HCT116 (cell line): Measurements from ENCODE around the gene E2F6. TPM values are rescaled to one million over a fixed set of nuclear protein-coding genes. Genes with fewer than 3 reads are reported as not detected.

Experiments
- ATAC-seq: fragments of 200-7000 bp; cut with Tn5 transposase; 2 replicates; pipeline ENCODE4 v1.9.1; 2020; ENCODE audit warnings: mild to moderate bottlenecking, moderate library complexity
- BruUV-seq: library from RNA; stranded (reverse); fragments of 400-500 nt; replicated peaks from 2 replicates; lab custom pipeline; 2021; lab: Mats Ljungman, UMichigan
- CTCF ChIA-PET: fragments of 300-600 bp; sonication (Branson Sonifier 250); formaldehyde crosslinking; loops from one replicate; lab custom pipeline; 2021; ENCODE audit warnings: antibody characterized with exemption; lab: Charles Lee
- POLR2A ChIA-PET: fragments of 300-600, 350-600 bp; sonication (Branson Sonifier 250); formaldehyde crosslinking; loops from one replicate; lab custom pipeline; 2021; ENCODE audit warnings: antibody characterized with exemption; lab: Charles Lee
- RAD21 ChIA-PET, 2 experiments: fragments of 300-600 bp; sonication (Branson Sonifier 250); formaldehyde crosslinking; loops; one replicate each; lab custom pipeline; 2023; ENCODE audit warnings: low total read pairs in 2 of 2; ENCODE audit not compliant: uncharacterized antibody in 2 of 2, unreplicated experiment in 2 of 2, low non-redundant PET in 1 of 2; lab: Charles Lee
- DNase-seq: peaks from one replicate; pipeline ENCODE4 v3.0.0-alpha.2; 2010; ENCODE audit warnings: low read depth, low spot score
- H2AFZ ChIP-seq: fragments of 200-600 bp; shearing (Covaris generic), sonication (generic); 2 replicates; pipeline ENCODE4 v1.6.1; 2017; ENCODE audit warnings: low read depth, mixed run types, mixed read lengths, antibody characterized with exemption, low read length; ENCODE audit not compliant: poor library complexity, severe bottlenecking
- H3K27ac ChIP-seq: 2 replicates; pipeline ENCODE4 v1.5.1; 2012; ENCODE audit warnings: low read depth, low read length
- H3K27me3 ChIP-seq: fragments of 200-600 bp; sonication (generic); 2 replicates; pipeline ENCODE4 v1.6.1; 2016; ENCODE audit warnings: mixed run types, low read length, mixed read lengths; ENCODE audit not compliant: insufficient read depth
- H3K36me3 ChIP-seq, 2 experiments: fragments of 200-500 bp in 1 of 2; fragments of 200-600 bp in 1 of 2; sonication (Bioruptor generic) in 1 of 2; sonication (generic) in 1 of 2; 2 replicates each; pipeline versions ENCODE4 v1.5.1 to v1.6.1; 2014 to 2016; ENCODE audit warnings: low read length in 2 of 2, inconsistent platforms in 1 of 2, mixed read lengths in 1 of 2, mixed run types in 1 of 2; ENCODE audit not compliant: insufficient read depth in 2 of 2, control insufficient read depth in 1 of 2
- H3K4me1 ChIP-seq, 2 experiments: fragments of 200-600 bp in 1 of 2; sonication (generic) in 1 of 2; 2 replicates each; pipeline versions ENCODE4 v1.5.1 to v1.6.1; 2012 to 2017; ENCODE audit warnings: low read length in 2 of 2, inconsistent platforms in 1 of 2, mild to moderate bottlenecking in 1 of 2, mixed read lengths in 1 of 2, mixed run types in 1 of 2, moderate library complexity in 1 of 2; ENCODE audit not compliant: insufficient read depth in 2 of 2, control insufficient read depth in 1 of 2
- H3K4me2 ChIP-seq: fragments of 200-600 bp; sonication (generic); 2 replicates; pipeline ENCODE4 v1.6.1; 2017; ENCODE audit warnings: mixed run types, low read length, mixed read lengths
- H3K4me3 ChIP-seq, 2 experiments: fragments of 200-600 bp in 1 of 2; sonication (generic) in 1 of 2; replicated peaks in 1 of 2; 2 replicates each; pipeline ENCODE4 v1.5.1; 2011 to 2016; ENCODE audit warnings: low read length in 2 of 2, control low read depth in 1 of 2, low read depth in 1 of 2, mild to moderate bottlenecking in 1 of 2, mixed read lengths in 1 of 2, mixed run types in 1 of 2
- H3K79me2 ChIP-seq: fragments of 200-600 bp; sonication (generic); 2 replicates; pipeline ENCODE4 v1.6.1; 2017; ENCODE audit warnings: mild to moderate bottlenecking, mixed run types, low read length, moderate library complexity, mixed read lengths; ENCODE audit not compliant: insufficient read depth
- H3K9ac ChIP-seq: fragments of 200-600 bp; sonication (generic); 2 replicates; pipeline ENCODE4 v1.6.1; 2016; ENCODE audit warnings: low read length, mixed read lengths
- H3K9me2 ChIP-seq: fragments of 200-600 bp; sonication (generic), shearing (Covaris generic); 2 replicates; pipeline ENCODE4 v1.6.1; 2017; ENCODE audit warnings: mixed run types, mild to moderate bottlenecking, moderate library complexity; ENCODE audit not compliant: insufficient read depth
- H3K9me3 ChIP-seq, 2 experiments: fragments of 200-500 bp in 1 of 2; fragments of 200-600 bp in 1 of 2; sonication (Bioruptor generic) in 1 of 2; sonication (generic) in 1 of 2; 2 replicates each; pipeline ENCODE4 v1.6.1; 2014 to 2017; ENCODE audit warnings: low read length in 2 of 2, mixed read lengths in 2 of 2, inconsistent platforms in 1 of 2, low read depth in 1 of 2, mild to moderate bottlenecking in 1 of 2, mixed run types in 1 of 2, moderate library complexity in 1 of 2; ENCODE audit not compliant: control insufficient read depth in 1 of 2, insufficient read depth in 1 of 2
- H4K20me1 ChIP-seq: fragments of 200-600 bp; sonication (generic), shearing (Covaris generic); 2 replicates; pipeline ENCODE4 v1.6.1; 2017; ENCODE audit warnings: mixed run types, mild to moderate bottlenecking, moderate library complexity; ENCODE audit not compliant: insufficient read depth
- CEBPB ChIP-seq: IDR thresholded peaks from 2 replicates; pipeline ENCODE4 v1.6.1; 2012; ENCODE audit warnings: low read depth
- ELF1 ChIP-seq: IDR thresholded peaks from 2 replicates; pipeline ENCODE4 v1.6.1; 2012; ENCODE audit warnings: low read depth, borderline replicate concordance
- FOSL1 ChIP-seq: IDR thresholded peaks from 2 replicates; pipeline ENCODE4 v1.6.1; 2012; ENCODE audit warnings: low read depth
- JUND ChIP-seq: IDR thresholded peaks from 2 replicates; pipeline ENCODE4 v1.6.1; 2012
- RAD21 ChIP-seq: IDR thresholded peaks from 2 replicates; pipeline ENCODE4 v1.6.1; 2012; ENCODE audit warnings: low read depth, mild to moderate bottlenecking
- SP1 ChIP-seq: IDR thresholded peaks from 2 replicates; pipeline ENCODE4 v1.6.1; 2012; ENCODE audit warnings: low read depth
- ZBTB33 ChIP-seq: IDR thresholded peaks from 2 replicates; pipeline ENCODE4 v1.6.1; 2011; ENCODE audit warnings: mild to moderate bottlenecking, low read length, moderate library complexity; ENCODE audit not compliant: insufficient replicate concordance; ENCODE audit errors: extremely low read depth
- ZNF274 ChIP-seq: fragments of 200-500 bp; sonication (Bioruptor generic); IDR thresholded peaks from 2 replicates; pipeline ENCODE4 v1.6.1; 2014; ENCODE audit warnings: mild to moderate bottlenecking, low read depth, low read length, inconsistent platforms
- intact Hi-C: fragments of 100-400 bp; cut with micrococcal nuclease; formaldehyde crosslinking; loops from 2 replicates; pipeline ENCODE4 v1.10.0; 2022
- total RNA-seq: library from RNA; stranded (reverse); gene quantifications from one replicate; pipeline ENCODE4 v1.2.1, GENCODE V29; 2021; ENCODE audit not compliant: unreplicated experiment
- TF ChIP-seq, protein P1 (sequence below): IDR thresholded peaks from 2 replicates; pipeline ENCODE4 v1.6.1; 2012; ENCODE audit warnings: low read depth
- TF ChIP-seq, protein P2 (sequence below): IDR thresholded peaks from 2 replicates; pipeline ENCODE4 v1.6.1; 2012

The E2F6 gene
- total RNA-seq, 1 experiment from 2014 or later, result 22.8 TPM

- BruUV-seq, result no TSS peak
- no peaks in the 10 kb centered on the region for H3K9me2 ChIP-seq
- H4K20me1 ChIP-seq, result no peaks in the 10 kb centered on the region
- DNase-seq (no peak), ATAC-seq (no peak)
- no peaks in the 10 kb centered on the region for H3K36me3 ChIP-seq
- H3K9me3 ChIP-seq, result no peaks in the 10 kb centered on the region
- H2AFZ ChIP-seq, result no peak overlapping the region
- H3K9ac ChIP-seq, result no peak overlapping the region
- ChIA-PET POLR2A (no interaction called here), CTCF (no interaction called here), RAD21 (no interaction called here)
- no peak overlapping the region for H3K4me3 ChIP-seq
- H3K4me2 ChIP-seq, result no peak overlapping the region
- no peaks in the 10 kb centered on the region for H3K27me3 ChIP-seq
- peaks cover 3 to 32% of the 10 kb centered on the region in 2 experiments; a peak in 2 of 4 replicates for H3K4me1 ChIP-seq
- no peak overlapping the region for H3K27ac ChIP-seq
- intact Hi-C loops, result no loop called here
- TF ChIP-seq JUND (no peak), CEBPB (no peak), ZBTB33 (no peak), RAD21 (no peak), ZNF274 (no peak), SP1 (no peak), ELF1 (no peak), FOSL1 (no peak)
- TF ChIP-seq, protein P1, sequence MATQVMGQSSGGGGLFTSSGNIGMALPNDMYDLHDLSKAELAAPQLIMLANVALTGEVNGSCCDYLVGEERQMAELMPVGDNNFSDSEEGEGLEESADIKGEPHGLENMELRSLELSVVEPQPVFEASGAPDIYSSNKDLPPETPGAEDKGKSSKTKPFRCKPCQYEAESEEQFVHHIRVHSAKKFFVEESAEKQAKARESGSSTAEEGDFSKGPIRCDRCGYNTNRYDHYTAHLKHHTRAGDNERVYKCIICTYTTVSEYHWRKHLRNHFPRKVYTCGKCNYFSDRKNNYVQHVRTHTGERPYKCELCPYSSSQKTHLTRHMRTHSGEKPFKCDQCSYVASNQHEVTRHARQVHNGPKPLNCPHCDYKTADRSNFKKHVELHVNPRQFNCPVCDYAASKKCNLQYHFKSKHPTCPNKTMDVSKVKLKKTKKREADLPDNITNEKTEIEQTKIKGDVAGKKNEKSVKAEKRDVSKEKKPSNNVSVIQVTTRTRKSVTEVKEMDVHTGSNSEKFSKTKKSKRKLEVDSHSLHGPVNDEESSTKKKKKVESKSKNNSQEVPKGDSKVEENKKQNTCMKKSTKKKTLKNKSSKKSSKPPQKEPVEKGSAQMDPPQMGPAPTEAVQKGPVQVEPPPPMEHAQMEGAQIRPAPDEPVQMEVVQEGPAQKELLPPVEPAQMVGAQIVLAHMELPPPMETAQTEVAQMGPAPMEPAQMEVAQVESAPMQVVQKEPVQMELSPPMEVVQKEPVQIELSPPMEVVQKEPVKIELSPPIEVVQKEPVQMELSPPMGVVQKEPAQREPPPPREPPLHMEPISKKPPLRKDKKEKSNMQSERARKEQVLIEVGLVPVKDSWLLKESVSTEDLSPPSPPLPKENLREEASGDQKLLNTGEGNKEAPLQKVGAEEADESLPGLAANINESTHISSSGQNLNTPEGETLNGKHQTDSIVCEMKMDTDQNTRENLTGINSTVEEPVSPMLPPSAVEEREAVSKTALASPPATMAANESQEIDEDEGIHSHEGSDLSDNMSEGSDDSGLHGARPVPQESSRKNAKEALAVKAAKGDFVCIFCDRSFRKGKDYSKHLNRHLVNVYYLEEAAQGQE, result no peak
- TF ChIP-seq, protein P2, sequence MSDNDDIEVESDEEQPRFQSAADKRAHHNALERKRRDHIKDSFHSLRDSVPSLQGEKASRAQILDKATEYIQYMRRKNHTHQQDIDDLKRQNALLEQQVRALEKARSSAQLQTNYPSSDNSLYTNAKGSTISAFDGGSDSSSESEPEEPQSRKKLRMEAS, result no peak
- no peaks in the 10 kb centered on the region for H3K79me2 ChIP-seq
These were observed 58.5 kb downstream of the E2F6 start for GRCh38 chr2:11407413-11407812.
